ENCODE results near the gene FGD3. TPM values are rescaled to one million over a fixed set of nuclear protein-coding genes. Genes with fewer than 3 reads are reported as not detected.
A peak's percentile ranks its signal among the peaks of the same experiment; 100 is the strongest.

FGD3 gene
- total RNA-seq, 6 donors from 2014 or later: 14.0 to 45.1 (median 22.3) TPM

DNA sequence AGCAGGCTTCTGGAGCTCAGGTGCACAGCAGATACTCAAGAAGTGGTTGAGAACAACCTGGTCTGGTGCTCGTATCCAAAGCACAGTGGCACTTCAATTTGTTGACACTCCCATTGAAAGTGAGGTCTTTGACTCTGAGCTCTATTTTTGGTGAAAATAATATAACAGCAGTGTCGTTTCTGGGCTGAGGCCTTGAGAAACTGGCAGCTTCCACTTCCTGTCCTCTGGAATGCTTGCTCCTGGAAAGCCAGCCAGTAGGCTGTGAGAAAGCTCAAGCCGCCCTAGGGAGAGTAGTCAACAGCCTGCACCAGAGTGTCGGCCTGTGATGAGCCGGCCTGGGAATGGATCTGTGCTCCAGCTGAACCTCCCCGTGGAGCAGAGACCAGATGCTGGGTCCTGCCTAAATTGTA is 104.4 kb downstream of the FGD3 start:
- 34% methylated on average over 4 to 6 of the region's 6 CpGs for WGBS, 2 donors
- H3K4me3 ChIP-seq: no peak overlapping the region
- H3K27ac ChIP-seq: peak overlapping the region; percentile 51 to 86 (median 67)
- TF ChIP-seq, protein P1, sequence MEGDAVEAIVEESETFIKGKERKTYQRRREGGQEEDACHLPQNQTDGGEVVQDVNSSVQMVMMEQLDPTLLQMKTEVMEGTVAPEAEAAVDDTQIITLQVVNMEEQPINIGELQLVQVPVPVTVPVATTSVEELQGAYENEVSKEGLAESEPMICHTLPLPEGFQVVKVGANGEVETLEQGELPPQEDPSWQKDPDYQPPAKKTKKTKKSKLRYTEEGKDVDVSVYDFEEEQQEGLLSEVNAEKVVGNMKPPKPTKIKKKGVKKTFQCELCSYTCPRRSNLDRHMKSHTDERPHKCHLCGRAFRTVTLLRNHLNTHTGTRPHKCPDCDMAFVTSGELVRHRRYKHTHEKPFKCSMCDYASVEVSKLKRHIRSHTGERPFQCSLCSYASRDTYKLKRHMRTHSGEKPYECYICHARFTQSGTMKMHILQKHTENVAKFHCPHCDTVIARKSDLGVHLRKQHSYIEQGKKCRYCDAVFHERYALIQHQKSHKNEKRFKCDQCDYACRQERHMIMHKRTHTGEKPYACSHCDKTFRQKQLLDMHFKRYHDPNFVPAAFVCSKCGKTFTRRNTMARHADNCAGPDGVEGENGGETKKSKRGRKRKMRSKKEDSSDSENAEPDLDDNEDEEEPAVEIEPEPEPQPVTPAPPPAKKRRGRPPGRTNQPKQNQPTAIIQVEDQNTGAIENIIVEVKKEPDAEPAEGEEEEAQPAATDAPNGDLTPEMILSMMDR (IDR thresholded peaks at IDR 0.05): no peak
- TF ChIP-seq POLR2AphosphoS5 (IDR thresholded peaks at IDR 0.05): peak in 1 of 2 donors; percentile 25
- TF ChIP-seq POLR2A (IDR thresholded peaks at IDR 0.05): peak in 1 of 4 donors; percentile 29
- peak in 2 of 4 donors; percentile 4 to 58 for TF ChIP-seq EP300 (IDR thresholded peaks at IDR 0.05)
- no peaks in the 10 kb centered on the region for H3K36me3 ChIP-seq
- peaks cover 12 to 30% (median 23%) of the 10 kb centered on the region in 4 donors for H3K4me1 ChIP-seq
- no peaks in the 10 kb centered on the region for H3K27me3 ChIP-seq
- ATAC-seq (ENCODE audit: low FRiP score in 2 of 2) (peak; percentile 53 to 81), DNase-seq (peak in 1 of 2 donors; percentile 70)
- H3K9me3 ChIP-seq: no peaks in the 10 kb centered on the region

DNA sequence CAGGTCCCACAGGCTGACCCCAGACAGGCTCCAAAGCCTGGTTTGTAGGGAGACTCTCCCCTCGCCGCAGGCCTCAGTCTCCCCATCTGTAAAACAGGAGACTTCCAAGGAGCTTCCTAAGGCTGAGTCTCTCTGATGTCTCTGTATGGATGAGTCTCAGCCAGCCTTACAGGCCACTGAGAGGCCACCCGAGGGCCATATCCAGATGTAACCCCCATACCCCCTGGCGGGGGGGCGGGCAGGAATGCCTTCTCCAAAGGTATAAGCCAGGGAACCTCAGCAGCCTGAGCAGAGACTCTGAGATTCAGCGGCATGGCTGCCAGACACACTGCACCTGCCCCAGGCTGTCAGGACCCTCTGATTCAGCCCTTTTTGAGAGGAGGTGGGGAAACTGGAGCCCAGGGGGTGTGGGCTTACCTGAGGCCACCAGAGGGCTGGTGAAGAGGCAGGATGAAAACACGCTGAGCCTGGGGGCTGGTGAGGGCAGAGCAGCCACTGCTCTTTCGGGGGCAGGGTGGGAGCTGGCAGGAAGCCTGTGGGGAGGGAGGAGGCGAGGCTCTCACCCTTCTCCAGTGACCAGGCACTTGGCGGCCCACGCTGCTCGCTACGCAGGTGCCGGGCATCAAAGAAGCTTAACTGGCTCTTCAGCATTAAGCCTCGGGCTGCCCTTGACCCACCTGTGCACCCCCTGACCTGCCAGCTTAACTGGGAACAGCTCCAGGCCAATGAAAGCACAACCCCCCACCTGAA is 105.6 kb downstream of the FGD3 start:
- WGBS, 2 donors: 64 to 71% methylated on average over 13 to 15 of the region's 15 CpGs
- no peaks in the 10 kb centered on the region for H3K36me3 ChIP-seq
- H3K4me1 ChIP-seq: peaks cover 12 to 30% (median 23%) of the 10 kb centered on the region in 4 donors
- peak overlapping the region in 3 of 4 donors; percentile 46 to 86 (median 62) for H3K27ac ChIP-seq
- DNase-seq: peak in 1 of 2 donors; percentile 57
- ATAC-seq (ENCODE audit: low FRiP score in 2 of 2): no peak
- no peaks in the 10 kb centered on the region for H3K27me3 ChIP-seq
- H3K4me3 ChIP-seq: no peak overlapping the region
- TF ChIP-seq POLR2A (IDR thresholded peaks at IDR 0.05): no peak
- no peak for TF ChIP-seq POLR2AphosphoS5 (IDR thresholded peaks at IDR 0.05)
- no peak for TF ChIP-seq EP300 (IDR thresholded peaks at IDR 0.05)
- TF ChIP-seq, protein P1 (IDR thresholded peaks at IDR 0.05): no peak
- no peaks in the 10 kb centered on the region for H3K9me3 ChIP-seq

DNA sequence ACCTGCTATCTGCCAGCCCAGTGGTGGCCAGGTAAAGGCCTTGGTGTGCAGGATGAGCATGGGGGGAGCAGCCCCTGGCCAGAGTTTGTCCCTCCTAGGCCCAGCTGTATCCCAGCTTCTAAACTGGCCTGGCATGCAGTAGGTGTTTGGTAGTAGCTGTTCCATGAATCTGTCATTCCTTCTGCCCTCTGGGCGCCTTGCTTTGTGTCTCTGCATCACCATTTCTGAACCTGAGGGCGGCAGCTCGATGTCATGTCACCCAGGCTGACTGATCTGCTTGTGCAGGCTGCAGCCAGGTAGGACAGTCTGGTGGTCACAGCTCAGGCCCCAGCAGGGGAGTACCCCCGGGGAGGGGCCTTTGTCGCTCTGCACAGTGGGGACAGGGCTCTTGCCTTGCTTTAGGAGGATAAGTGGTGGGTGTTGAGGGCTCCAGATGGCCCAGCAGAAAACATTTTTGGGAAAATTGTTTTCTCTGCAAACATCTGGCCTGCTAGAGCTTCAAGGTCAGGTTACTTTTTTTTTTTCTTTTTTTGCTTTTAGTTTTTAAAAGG is 106.5 kb downstream of the FGD3 start:
- no peaks in the 10 kb centered on the region for H3K9me3 ChIP-seq

DNA sequence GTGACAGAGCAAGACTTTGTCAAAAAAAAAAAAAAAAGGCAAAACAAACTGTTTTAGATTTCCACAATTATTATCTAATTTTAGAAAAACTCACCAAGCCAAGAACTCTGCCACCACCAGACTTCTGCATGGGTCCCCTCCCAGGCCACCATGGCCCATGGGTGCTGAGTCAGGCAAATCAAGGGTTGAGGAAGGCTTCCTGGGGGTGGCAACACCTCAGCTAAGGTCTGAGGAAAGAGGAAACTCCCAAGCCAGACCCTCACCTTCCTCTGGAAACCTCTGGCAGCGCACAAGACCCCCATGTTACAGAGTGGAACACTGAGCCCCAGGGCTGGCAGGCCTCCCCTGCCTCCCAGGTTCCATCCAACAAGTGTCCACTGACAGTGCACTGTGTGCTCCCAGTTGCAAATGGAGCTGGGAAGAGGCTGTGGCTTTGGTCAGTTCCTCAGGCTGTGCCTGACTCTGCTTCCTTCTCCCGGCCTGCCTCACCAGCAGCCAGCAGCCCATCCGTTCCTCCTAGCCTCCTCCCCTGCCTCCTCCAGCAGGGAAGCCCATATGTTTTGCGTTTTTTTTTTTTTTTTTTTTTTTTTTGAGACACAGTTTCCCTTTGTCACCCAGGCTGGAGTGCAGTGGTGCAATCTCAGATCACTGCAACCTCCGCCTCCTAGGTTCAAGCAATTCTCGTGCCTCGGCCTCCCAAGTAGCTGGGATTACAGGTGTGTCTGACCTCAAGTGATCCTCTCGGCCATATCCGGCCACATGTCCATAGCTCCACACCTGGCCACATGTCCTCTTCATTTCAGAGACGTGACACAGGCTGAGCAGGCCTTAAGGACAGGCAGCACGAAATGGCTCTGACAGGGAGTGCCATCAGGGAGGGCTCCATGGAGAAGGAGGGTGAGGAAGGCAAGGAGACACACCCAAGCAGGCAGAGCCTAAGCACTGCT is 107.7 kb downstream of the FGD3 start:
- TF ChIP-seq POLR2AphosphoS5 (IDR thresholded peaks at IDR 0.05) (no peak), POLR2A (IDR thresholded peaks at IDR 0.05) (no peak), EP300 (IDR thresholded peaks at IDR 0.05) (no peak)
- TF ChIP-seq, protein P1 (IDR thresholded peaks at IDR 0.05): no peak
- no peaks in the 10 kb centered on the region for H3K9me3 ChIP-seq
- H3K27me3 ChIP-seq: no peaks in the 10 kb centered on the region
- 76 to 83% methylated on average over 9 to 11 of the region's 11 CpGs for WGBS, 2 donors
- no peak overlapping the region for H3K4me3 ChIP-seq
- DNase-seq (no peak), ATAC-seq (ENCODE audit: low FRiP score in 2 of 2) (peak in 1 of 2 donors; percentile 32)
- no peaks in the 10 kb centered on the region for H3K36me3 ChIP-seq
- H3K4me1 ChIP-seq: peaks cover 28 to 48% (median 42%) of the 10 kb centered on the region in 4 donors
- H3K27ac ChIP-seq: no peak overlapping the region

More for the DNA sequence above, 106.5 kb downstream of the FGD3 start:
- no peak overlapping the region for H3K4me3 ChIP-seq
- H3K27ac ChIP-seq: no peak overlapping the region
- 87% methylated on average over 5 of the region's 5 CpGs for WGBS, 2 donors
- ATAC-seq (ENCODE audit: low FRiP score in 2 of 2) (no peak), DNase-seq (no peak)
- H3K36me3 ChIP-seq: no peaks in the 10 kb centered on the region
- peaks cover 20 to 38% (median 31%) of the 10 kb centered on the region in 4 donors for H3K4me1 ChIP-seq
- TF ChIP-seq POLR2A (IDR thresholded peaks at IDR 0.05) (no peak), EP300 (IDR thresholded peaks at IDR 0.05) (no peak), POLR2AphosphoS5 (IDR thresholded peaks at IDR 0.05) (no peak)
- TF ChIP-seq, protein P1 (IDR thresholded peaks at IDR 0.05): no peak
- H3K27me3 ChIP-seq: no peaks in the 10 kb centered on the region

Data from upper lobe of left lung (tissue), 6 donors.